Transverse colon (tissue), 4 donors: Measurements from ENCODE around the gene ZNF362. TPM values are rescaled to one million over a fixed set of nuclear protein-coding genes. Genes with fewer than 3 reads are reported as not detected.

Source experiments
- DNase-seq: peaks from one replicate; pipeline ENCODE4 v3.0.0-alpha.2; 2019
- H3K27ac ChIP-seq, 4 donors: fragments of 200-600 bp; sonication (generic); 2 replicates each; pipeline ENCODE4 v1.5.1; 2016 to 2018; ENCODE audit warnings: inconsistent platforms in 4 of 4
- H3K27me3 ChIP-seq: fragments of 200-600 bp; sonication (generic); 2 replicates; pipeline ENCODE4 v1.5.1; 2017; ENCODE audit warnings: inconsistent platforms
- H3K36me3 ChIP-seq, 4 donors: fragments of 200-600 bp; sonication (generic); 2 replicates each; pipeline ENCODE4 v1.5.1; 2017 to 2019; ENCODE audit warnings: inconsistent platforms in 4 of 4
- H3K4me1 ChIP-seq, 4 donors: fragments of 200-600 bp; sonication (generic); 2 replicates each; pipeline ENCODE4 v1.5.1; 2017 to 2020; ENCODE audit warnings: inconsistent platforms in 4 of 4
- H3K4me3 ChIP-seq, 4 donors: fragments of 200-600 bp; sonication (generic); 1 replicate in 1 of 4; 2 replicates in 3 of 4; pipeline versions ENCODE4 v1.5.1 to v1.6.1; 2017 to 2019; ENCODE audit warnings: inconsistent platforms in 4 of 4
- H3K9me3 ChIP-seq, 2 donors: fragments of 200-600 bp; sonication (generic); 2 replicates each; pipeline ENCODE4 v1.5.1; 2017 to 2019; ENCODE audit warnings: inconsistent platforms in 2 of 2
- EP300 ChIP-seq: sonication (generic); formaldehyde crosslinking; IDR thresholded peaks from one replicate; pipeline ENCODE4 v1.6.1; 2017; ENCODE audit warnings: antibody characterized with exemption, low read depth
- POLR2A ChIP-seq: fragments of 450-650 bp; IDR thresholded peaks from one replicate; pipeline ENCODE4 v1.6.1; 2016; ENCODE audit warnings: antibody characterized with exemption, mild to moderate bottlenecking, moderate library complexity
- POLR2AphosphoS5 ChIP-seq, 3 donors: sonication (generic); formaldehyde crosslinking; IDR thresholded peaks; one replicate each; pipeline ENCODE4 v1.6.1; 2016; ENCODE audit warnings: antibody characterized with exemption in 3 of 3
- WGBS, 2 donors: methylation state at CpG; one replicate each; pipeline ENCODE4 v1.1.5; 2018; ENCODE audit warnings: low coverage in 1 of 2; 5-methylcytosine and 5-hydroxymethylcytosine counted together
- in situ Hi-C, 4 donors: fragments of 200-750 bp; cut with MboI; loops; one replicate each; pipeline versions ENCODE4 v1.15.0 to v1.15.1; 2017; ENCODE audit warnings: low sequenced_read_pairs in 3 of 4, low pct_ligation_motif_present in 1 of 4, low pct_unique_long_range_greater_than_20kb in 1 of 4
- intact Hi-C: fragments of 100-400 bp; cut with DNase I; formaldehyde crosslinking; loops from one replicate; pipeline ENCODE4 v1.15.1; 2023; ENCODE audit warnings: low total_unique reads
- total RNA-seq, 4 donors: library from RNA; depleted of rRNA; stranded (reverse); fragments of >200 nt; gene quantifications; one replicate each; pipeline ENCODE4 v1.1.0, GENCODE V29; 2016
- TF ChIP-seq, protein P1 (sequence below), 5 experiments: fragments of 200-600 bp in 3 of 5; fragments of 450-650 bp in 2 of 5; sonication (generic) in 3 of 5; IDR thresholded peaks; 1 replicate in 2 of 5; 2 replicates in 3 of 5; pipeline ENCODE4 v1.5.1; 2016 to 2017; ENCODE audit warnings: antibody characterized with exemption in 5 of 5, inconsistent platforms in 3 of 5, mild to moderate bottlenecking in 2 of 5, moderate library complexity in 1 of 5

ZNF362 gene
- total RNA-seq, 4 donors from 2014 or later: 7.9 to 121 (median 12.1) TPM

DNA sequence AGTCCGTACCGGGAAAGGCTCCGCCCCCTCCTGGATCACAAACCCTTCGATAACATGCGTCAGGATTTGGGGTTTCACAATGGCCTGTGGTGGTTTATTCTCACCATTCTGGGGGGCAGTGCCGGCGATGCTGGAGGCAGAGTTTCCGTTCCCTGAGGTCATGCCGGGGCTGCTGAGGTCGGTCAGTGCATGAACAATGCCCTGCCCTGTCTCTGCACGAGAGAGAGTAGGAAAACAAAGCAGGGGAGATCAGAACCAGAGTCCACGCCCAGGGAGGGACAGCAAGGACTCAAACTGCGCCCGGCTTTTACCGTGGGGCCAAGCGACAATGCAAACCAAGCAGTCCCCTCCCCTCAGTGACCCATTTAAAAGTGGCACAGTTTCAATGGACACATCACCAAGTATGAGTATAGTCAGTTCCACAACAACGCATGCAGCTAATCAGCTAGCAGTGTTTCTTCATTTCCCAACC, 77.8 kb downstream of the ZNF362 start:
- intact Hi-C loops (no loop called here), in situ Hi-C loops (no loop called here)
- Histone ChIP-seq H3K36me3 (peaks cover 0 to 28% (median 15%) of the 10 kb centered on the region in 4 donors), H3K27ac (peak overlapping the region; percentile 61 to 98 (median 96)), H3K4me3 (peak overlapping the region in 1 of 4 donors; percentile 7), H3K9me3 (no peaks in the 10 kb centered on the region), H3K27me3 (no peaks in the 10 kb centered on the region), H3K4me1 (peaks cover 23 to 71% (median 56%) of the 10 kb centered on the region in 4 donors)
- 68% methylated on average over 17 of the region's 17 CpGs; no CpG with 5 or more reads in 1 of the 2 donors for WGBS, 2 donors
- DNase-seq: peak; percentile 55
- no peak for TF ChIP-seq POLR2A
- TF ChIP-seq POLR2AphosphoS5 (IDR thresholded peaks at IDR 0.05): peak in 1 of 3 donors; percentile 24

DNA sequence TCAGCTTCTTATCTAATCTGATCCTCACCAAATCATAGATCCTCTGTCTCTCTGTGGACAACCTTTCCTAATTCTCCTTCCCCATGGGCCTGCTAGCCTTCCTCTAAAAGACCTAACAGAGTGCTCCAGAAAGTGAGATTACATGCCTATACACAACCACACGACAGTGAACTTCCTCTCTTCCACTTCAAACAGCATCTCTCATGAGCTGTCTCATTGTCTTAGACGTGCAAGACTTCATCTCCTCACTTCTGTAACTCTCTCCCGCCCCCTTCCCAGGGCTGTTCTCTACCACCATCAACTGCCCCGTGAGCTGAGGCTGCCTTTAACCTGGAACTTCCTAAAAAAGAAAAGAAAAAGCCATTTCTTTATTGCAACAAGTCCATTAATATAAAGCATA, 78.7 kb downstream of the ZNF362 start:
- H3K4me1 ChIP-seq: peaks cover 32 to 80% (median 64%) of the 10 kb centered on the region in 4 donors
- no peak overlapping the region for H3K4me3 ChIP-seq
- peaks cover 0 to 19% (median 11%) of the 10 kb centered on the region in 4 donors for H3K36me3 ChIP-seq
- intact Hi-C loops: no loop called here
- WGBS, 2 donors: 44 to 58% methylated on average over 4 of the region's 4 CpGs
- DNase-seq: no peak
- H3K27ac ChIP-seq: peak overlapping the region; percentile 61 to 98 (median 96)
- no peaks in the 10 kb centered on the region for H3K27me3 ChIP-seq
- TF ChIP-seq POLR2AphosphoS5 (IDR thresholded peaks at IDR 0.05): peak in 1 of 3 donors; percentile 9
- TF ChIP-seq, protein P1, sequence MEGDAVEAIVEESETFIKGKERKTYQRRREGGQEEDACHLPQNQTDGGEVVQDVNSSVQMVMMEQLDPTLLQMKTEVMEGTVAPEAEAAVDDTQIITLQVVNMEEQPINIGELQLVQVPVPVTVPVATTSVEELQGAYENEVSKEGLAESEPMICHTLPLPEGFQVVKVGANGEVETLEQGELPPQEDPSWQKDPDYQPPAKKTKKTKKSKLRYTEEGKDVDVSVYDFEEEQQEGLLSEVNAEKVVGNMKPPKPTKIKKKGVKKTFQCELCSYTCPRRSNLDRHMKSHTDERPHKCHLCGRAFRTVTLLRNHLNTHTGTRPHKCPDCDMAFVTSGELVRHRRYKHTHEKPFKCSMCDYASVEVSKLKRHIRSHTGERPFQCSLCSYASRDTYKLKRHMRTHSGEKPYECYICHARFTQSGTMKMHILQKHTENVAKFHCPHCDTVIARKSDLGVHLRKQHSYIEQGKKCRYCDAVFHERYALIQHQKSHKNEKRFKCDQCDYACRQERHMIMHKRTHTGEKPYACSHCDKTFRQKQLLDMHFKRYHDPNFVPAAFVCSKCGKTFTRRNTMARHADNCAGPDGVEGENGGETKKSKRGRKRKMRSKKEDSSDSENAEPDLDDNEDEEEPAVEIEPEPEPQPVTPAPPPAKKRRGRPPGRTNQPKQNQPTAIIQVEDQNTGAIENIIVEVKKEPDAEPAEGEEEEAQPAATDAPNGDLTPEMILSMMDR (IDR thresholded peaks at IDR 0.05): no peak
- H3K9me3 ChIP-seq: no peaks in the 10 kb centered on the region
- in situ Hi-C loops: no loop called here

DNA sequence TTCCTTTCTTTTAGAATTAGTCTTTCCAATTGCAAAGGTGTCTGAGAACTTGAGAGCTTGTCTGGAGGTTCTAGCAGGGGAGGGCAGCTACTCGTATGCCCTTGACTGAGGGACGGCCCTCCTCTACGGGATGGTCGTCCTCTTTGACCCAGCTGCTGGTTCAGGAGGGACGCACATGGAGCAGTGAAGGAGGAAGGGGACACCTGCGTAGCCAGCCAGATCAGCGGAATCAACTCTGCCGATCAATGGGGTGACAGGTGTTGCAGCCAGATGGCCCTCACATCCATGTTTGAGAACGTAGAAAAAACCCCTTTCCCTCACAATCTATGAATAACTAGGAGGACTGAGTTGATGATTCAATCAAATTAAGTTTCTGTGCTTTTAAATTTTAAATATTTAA, 80.3 kb downstream of the ZNF362 start:
- in situ Hi-C loops (no loop called here), intact Hi-C loops (no loop called here)
- WGBS, 2 donors: 79 to 88% methylated on average over 9 of the region's 9 CpGs
- no peaks in the 10 kb centered on the region for H3K9me3 ChIP-seq
- no peak for DNase-seq
- H3K4me1 ChIP-seq: peaks cover 46 to 96% (median 80%) of the 10 kb centered on the region in 4 donors
- no peaks in the 10 kb centered on the region for H3K27me3 ChIP-seq
- no peak overlapping the region for H3K4me3 ChIP-seq
- TF ChIP-seq, protein P1 (IDR thresholded peaks at IDR 0.05): no peak
- TF ChIP-seq POLR2AphosphoS5 (IDR thresholded peaks at IDR 0.05) (no peak), POLR2A (no peak), EP300 (no peak)
- peaks cover 0 to 8% (median 2%) of the 10 kb centered on the region in 4 donors for H3K36me3 ChIP-seq
- peak overlapping the region; percentile 95 to 99 (median 98) for H3K27ac ChIP-seq

DNA sequence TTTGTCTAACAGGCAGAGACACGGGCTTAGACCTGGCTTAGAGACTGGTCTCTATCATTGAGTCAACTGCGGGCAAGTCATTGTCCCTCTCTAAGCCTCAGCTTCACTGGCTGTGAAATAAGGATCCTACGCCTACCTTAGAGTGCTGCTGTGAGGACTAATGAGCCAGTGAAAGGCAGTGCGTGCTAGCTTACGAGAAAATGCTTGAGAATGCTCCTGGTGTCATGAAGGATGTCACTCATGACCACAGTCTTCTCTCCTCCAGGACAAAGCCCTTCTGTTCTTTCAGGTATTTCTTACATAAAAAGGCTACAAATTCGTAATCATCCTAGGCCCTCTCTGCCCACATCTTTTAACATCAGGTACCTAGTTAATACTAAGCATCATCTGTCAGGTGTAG, 81.1 kb downstream of the ZNF362 start:
- H3K27me3 ChIP-seq: no peaks in the 10 kb centered on the region
- H3K9me3 ChIP-seq: no peaks in the 10 kb centered on the region
- WGBS, 2 donors: 87 to 96% methylated on average over 3 to 6 of the region's 6 CpGs
- peaks cover 0 to under 1% (median 0%) of the 10 kb centered on the region in 4 donors for H3K36me3 ChIP-seq
- no peak for DNase-seq
- TF ChIP-seq, protein P1 (IDR thresholded peaks at IDR 0.05): no peak
- TF ChIP-seq POLR2AphosphoS5 (IDR thresholded peaks at IDR 0.05) (no peak), EP300 (no peak), POLR2A (no peak)
- H3K27ac ChIP-seq: peak overlapping the region; percentile 95 to 99 (median 98)
- H3K4me1 ChIP-seq: peaks cover 55 to 98% (median 88%) of the 10 kb centered on the region in 4 donors
- H3K4me3 ChIP-seq: no peak overlapping the region
- intact Hi-C loops (no loop called here), in situ Hi-C loops (no loop called here)

DNA sequence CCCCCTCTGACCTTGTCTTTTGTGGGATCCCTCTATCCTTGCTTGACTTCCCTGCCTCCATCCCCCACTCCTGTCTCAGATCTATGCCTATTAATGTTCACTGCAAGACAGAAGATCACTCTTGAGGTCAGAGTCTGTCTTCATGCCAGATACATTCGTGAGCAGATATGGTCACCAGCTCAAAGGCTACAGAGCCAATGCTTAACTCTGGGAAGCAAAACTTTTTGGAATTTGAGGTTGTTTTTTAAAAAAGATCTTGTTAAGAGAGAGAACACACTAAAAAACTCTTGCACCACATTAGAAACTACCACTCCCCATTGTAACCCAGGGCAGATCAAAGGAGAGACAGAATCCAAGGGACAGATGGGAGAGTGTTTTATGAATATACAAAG, 81.8 kb downstream of the ZNF362 start:
- no peaks in the 10 kb centered on the region for H3K9me3 ChIP-seq
- TF ChIP-seq POLR2AphosphoS5 (IDR thresholded peaks at IDR 0.05) (peak in 1 of 3 donors; percentile 7), EP300 (no peak)
- no peaks in the 10 kb centered on the region for H3K27me3 ChIP-seq
- WGBS, 2 donors: 45% methylated on average over 1 of the region's 1 CpG; no CpG with 5 or more reads in 1 of the 2 donors
- H3K36me3 ChIP-seq: no peaks in the 10 kb centered on the region
- peaks cover 61 to 98% (median 94%) of the 10 kb centered on the region in 4 donors for H3K4me1 ChIP-seq
- intact Hi-C loops: no loop called here
- peak overlapping the region; percentile 95 to 99 (median 98) for H3K27ac ChIP-seq
- no peak for DNase-seq
- H3K4me3 ChIP-seq: no peak overlapping the region
- in situ Hi-C loops: no loop called here
